ENCODE data around the gene PTPRJ. TPM values are rescaled to one million over a fixed set of nuclear protein-coding genes. Genes with fewer than 3 reads are reported as not detected.

Gene PTPRJ
- total and polyA plus RNA-seq, 3 donors from 2014 or later = 4.3 to 8.2 (median 6.6) TPM

DNA sequence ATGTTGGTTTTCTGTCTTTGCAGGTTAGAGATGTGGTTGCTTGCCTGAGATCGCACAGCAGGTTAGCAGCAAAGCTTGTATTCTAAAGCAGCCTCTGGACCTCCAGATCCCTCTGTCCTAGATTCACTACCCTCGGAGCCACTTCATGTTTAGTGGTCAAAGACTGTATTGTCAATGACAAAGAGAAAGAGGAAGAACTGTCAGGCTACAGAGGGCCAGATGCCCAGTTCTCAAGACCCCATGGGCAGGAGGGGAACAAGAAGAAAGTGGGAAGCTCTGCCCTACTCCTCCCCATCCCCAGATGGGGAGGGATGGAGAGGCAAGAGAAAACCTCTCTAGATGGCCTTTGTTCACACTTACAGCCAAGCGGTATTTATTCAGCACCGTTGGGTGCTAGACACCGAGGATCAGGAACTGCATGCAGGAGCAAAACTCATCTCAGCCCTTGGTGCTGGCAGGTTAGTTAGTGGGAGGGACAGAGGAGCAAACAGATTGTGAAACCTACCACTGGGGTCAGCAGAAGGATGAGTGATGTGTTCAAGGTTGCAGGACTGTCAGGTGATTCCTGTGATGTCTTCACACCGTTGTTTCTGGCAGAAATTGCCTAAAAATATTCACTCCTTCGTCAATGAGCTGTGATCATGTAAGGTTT, 38.3 kb upstream of the PTPRJ start:
- Histone ChIP-seq H3K36me3 (ENCODE audit: low read depth, missing control alignments) (no peaks in the 10 kb centered on the region), H3K27me3 (no peaks in the 10 kb centered on the region), H3K27ac (no peak overlapping the region), H3K4me1 (no peaks in the 10 kb centered on the region), H3K4me3 (no peak overlapping the region), H3K9me3 (no peaks in the 10 kb centered on the region)
- intact Hi-C loops (cut with DNase I; ENCODE audit: low total_unique reads) = no loop called here
- 73 to 79% methylated on average over 7 of the region's 7 CpGs for WGBS, 2 donors
- DNase-seq = no peak
- TF ChIP-seq, protein P1, sequence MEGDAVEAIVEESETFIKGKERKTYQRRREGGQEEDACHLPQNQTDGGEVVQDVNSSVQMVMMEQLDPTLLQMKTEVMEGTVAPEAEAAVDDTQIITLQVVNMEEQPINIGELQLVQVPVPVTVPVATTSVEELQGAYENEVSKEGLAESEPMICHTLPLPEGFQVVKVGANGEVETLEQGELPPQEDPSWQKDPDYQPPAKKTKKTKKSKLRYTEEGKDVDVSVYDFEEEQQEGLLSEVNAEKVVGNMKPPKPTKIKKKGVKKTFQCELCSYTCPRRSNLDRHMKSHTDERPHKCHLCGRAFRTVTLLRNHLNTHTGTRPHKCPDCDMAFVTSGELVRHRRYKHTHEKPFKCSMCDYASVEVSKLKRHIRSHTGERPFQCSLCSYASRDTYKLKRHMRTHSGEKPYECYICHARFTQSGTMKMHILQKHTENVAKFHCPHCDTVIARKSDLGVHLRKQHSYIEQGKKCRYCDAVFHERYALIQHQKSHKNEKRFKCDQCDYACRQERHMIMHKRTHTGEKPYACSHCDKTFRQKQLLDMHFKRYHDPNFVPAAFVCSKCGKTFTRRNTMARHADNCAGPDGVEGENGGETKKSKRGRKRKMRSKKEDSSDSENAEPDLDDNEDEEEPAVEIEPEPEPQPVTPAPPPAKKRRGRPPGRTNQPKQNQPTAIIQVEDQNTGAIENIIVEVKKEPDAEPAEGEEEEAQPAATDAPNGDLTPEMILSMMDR (IDR thresholded peaks at IDR 0.05) = no peak
- no peak for TF ChIP-seq POLR2A (IDR thresholded peaks at IDR 0.05)

DNA sequence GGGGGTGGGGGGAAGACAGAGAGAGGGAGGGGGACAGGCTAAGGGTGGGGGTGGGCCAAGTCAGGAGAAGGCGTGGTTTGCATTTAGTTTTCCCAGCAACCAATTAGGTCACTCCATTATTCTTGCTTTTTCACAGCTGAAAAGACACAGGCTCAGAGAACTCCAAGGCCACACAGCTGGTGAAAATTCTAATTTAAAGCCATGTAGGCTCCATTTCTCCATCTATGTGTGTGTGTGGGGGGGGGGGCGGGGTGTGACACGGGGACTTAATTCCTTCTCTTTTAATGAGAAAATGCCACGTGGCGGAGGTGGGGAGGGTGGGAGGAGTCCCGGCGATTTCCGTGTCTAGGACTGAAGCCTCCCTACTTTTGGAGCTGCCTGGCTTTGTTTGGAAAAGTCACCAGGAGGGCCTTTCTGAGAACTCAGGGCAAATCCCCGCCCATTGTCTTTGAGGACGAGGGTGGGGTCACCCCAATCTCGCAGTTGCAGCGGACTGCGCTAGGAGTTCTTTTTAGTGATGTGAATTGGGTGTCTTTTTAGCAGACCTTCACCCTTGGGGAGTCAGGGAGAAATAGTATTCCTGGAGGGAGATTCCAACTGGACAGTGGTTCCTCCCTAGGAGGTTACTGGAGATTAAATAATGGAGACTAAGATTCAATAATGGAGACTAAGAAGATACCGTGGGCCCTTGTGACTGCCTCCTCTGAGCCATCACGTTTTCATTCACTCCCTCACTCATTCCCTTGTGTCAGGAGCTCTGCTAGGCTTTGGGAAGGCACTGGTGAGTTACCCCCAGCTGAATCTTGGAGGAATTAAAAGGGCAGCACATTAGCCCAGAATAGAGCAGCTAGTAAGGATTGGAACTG, 36.4 kb upstream of the PTPRJ start:
- intact Hi-C loops (cut with DNase I; ENCODE audit: low total_unique reads) = no loop called here
- H3K27ac ChIP-seq = no peak overlapping the region
- H3K27me3 ChIP-seq = no peaks in the 10 kb centered on the region

DNA sequence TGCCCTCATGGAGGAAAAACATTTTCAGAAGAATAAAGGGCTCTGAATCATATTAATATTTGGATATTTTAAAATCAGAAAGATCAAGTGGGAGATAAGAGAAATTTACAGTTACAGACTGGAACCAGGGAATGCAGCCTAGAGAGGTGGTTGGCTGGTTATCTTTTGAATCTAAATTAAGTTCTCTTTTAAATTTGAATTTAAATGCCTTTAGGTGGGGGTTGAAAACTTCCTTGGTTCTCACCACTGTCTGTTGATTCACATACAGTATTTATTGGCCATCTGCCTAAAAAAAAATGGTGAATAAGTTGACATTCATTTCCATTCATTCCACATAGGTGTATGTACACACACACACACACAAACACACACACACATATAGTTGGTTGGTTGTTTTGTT, 35.7 kb upstream of the PTPRJ start:
- DNase-seq = no peak
- TF ChIP-seq POLR2A (IDR thresholded peaks at IDR 0.05) = no peak
- TF ChIP-seq, protein P1 (IDR thresholded peaks at IDR 0.05) = no peak
- Histone ChIP-seq H3K27ac (no peak overlapping the region), H3K36me3 (ENCODE audit: low read depth, missing control alignments) (no peaks in the 10 kb centered on the region), H3K27me3 (no peaks in the 10 kb centered on the region), H3K4me3 (no peak overlapping the region), H3K9me3 (no peaks in the 10 kb centered on the region), H3K4me1 (no peaks in the 10 kb centered on the region)
- intact Hi-C loops (cut with DNase I; ENCODE audit: low total_unique reads) = no loop called here

More for the DNA sequence above, 36.4 kb upstream of the PTPRJ start:
- Histone ChIP-seq H3K4me1 (no peaks in the 10 kb centered on the region), H3K36me3 (ENCODE audit: low read depth, missing control alignments) (no peaks in the 10 kb centered on the region), H3K9me3 (no peaks in the 10 kb centered on the region), H3K4me3 (peak overlapping the region in 1 of 2 donors; percentile 8)
- WGBS, 2 donors = 15 to 30% methylated on average over 14 to 15 of the region's 15 CpGs
- TF ChIP-seq, protein P1 (IDR thresholded peaks at IDR 0.05) = no peak
- no peak for TF ChIP-seq POLR2A (IDR thresholded peaks at IDR 0.05)
- no peak for DNase-seq

DNA sequence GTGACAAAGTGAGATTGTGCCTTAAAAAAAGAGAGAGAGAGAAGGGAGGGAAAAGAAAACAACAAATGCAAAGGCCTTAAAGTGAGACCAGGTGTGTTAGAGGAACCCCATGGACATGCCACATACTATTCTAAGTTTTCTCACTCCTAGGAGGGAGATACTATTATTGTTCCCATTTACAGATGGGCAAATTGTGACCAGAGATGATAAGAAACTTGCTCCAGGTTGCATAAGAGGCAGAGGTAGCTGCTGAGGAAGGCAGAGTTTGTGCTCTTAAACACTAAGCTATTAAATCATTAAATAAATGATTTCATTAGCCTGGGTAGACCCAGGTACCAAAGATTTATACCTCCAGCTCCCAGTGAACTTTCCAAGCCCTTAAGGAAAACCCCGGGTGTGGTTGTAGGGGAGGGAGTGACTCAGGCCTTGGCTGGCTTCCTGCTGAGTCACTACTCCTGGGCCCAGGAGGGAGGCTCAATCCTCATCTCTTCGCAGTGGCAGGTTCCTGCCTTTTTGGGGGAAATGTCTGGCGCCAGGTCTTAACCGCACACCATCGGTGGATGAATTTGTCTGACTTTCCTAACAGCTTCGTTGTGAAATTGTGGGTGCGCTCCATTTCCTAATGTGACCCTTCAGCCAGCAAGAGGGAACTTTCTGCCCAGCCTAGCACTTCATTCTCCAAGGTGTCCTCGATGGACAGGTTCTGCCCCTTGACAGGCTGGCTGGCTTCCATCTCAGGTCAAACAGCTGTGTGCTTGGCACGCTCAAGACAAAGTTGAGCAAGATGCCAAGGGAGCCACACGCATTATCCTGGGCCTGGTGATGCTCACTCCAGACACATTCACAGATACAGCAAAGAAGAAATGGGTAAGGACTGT, 33.4 kb upstream of the PTPRJ start:
- Histone ChIP-seq H3K36me3 (ENCODE audit: low read depth, missing control alignments) (no peaks in the 10 kb centered on the region), H3K9me3 (no peaks in the 10 kb centered on the region), H3K4me1 (no peaks in the 10 kb centered on the region), H3K27me3 (no peaks in the 10 kb centered on the region), H3K27ac (no peak overlapping the region), H3K4me3 (no peak overlapping the region)
- peak; percentile 37 for DNase-seq
- TF ChIP-seq POLR2A (IDR thresholded peaks at IDR 0.05) = no peak
- TF ChIP-seq, protein P1 (IDR thresholded peaks at IDR 0.05) = no peak
- intact Hi-C loops (cut with DNase I; ENCODE audit: low total_unique reads) = no loop called here
- WGBS, 2 donors = 54 to 77% methylated on average over 5 to 10 of the region's 10 CpGs
